ENCODE results near the gene CHKB.
A peak's percentile ranks its signal among the peaks of the same experiment; 100 is the strongest.

CHKB gene

DNA sequence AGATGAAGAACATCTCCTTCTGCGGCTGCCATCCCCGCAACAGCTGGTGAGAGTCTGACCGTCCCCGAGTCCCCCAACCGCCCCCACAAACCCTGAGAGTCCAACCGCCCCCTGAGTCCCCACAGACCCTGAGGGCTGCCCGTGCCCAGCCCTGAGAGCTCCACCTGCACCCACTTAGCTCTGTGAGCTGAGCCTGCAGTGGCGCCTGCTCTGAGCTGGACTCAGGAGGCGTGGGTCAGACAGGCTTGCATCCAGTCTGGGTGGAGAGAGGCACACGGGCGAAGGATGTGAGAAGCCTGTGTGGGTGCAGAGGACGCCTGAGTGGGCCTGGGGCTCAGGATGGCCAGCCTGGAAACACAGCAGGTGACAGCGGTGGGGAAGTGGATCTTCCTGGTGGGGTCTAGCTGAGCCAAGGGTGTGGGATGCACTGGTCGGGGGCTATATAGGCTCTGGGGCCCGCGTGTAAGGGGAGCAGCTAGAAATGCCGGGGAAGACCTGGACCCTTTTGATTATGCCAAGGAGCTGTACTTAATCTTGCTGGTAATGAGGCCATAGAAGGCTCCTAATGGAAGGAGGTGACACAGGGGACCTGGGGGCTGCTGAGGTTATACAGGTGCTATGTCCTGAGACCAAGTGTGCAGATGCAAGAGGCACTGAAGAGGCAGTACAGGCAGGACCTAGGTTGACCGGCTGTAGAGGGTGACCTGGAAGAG, 24.5 kb upstream of the CHKB start:
- Histone ChIP-seq H3K27ac (ENCODE audit: extremely low read depth, low read depth, low read length) (no peak overlapping the region), H3K9me3 (ENCODE audit: control insufficient read depth, insufficient read depth, low read depth, low read length) (no peaks in the 10 kb centered on the region), H3K4me3 (ENCODE audit: low read depth, low read length) (no peak overlapping the region), H3K36me3 (ENCODE audit: control insufficient read depth in 2 of 2, insufficient read depth in 1 of 2, low read length in 2 of 2) (peaks cover 0 to 76% of the 10 kb centered on the region in 2 experiments; a peak in 1 of 3 replicates), H3K4me1 (ENCODE audit: control insufficient read depth, insufficient read depth, low read length) (no peaks in the 10 kb centered on the region)
- ChIA-PET POLR2A (no interaction called here), CTCF (interaction anchor here (0.6 to 1.9 kb wide), 5 partner anchors 14 to 176 kb away, joined by 3 to 5 read pairs (median 3); partner anchors contain the start of genes KLHDC7B and SYCE3)
- TF ChIP-seq ZNF302 (tag by site-specific recombination; IDR thresholded peaks at IDR 0.05; ENCODE audit: low read depth) = no peak
- TF ChIP-seq ZNF174 (tag by site-specific recombination; IDR thresholded peaks at IDR 0.05) = no peak
- TF ChIP-seq EGR2 (tag by site-specific recombination; IDR thresholded peaks at IDR 0.05; ENCODE audit: low read depth) = 0 out of 2 replicates have a peak, but pooled peaks have one; percentile 24
- TF ChIP-seq ZNF585B (tag by site-specific recombination; IDR thresholded peaks at IDR 0.05) = no peak

DNA sequence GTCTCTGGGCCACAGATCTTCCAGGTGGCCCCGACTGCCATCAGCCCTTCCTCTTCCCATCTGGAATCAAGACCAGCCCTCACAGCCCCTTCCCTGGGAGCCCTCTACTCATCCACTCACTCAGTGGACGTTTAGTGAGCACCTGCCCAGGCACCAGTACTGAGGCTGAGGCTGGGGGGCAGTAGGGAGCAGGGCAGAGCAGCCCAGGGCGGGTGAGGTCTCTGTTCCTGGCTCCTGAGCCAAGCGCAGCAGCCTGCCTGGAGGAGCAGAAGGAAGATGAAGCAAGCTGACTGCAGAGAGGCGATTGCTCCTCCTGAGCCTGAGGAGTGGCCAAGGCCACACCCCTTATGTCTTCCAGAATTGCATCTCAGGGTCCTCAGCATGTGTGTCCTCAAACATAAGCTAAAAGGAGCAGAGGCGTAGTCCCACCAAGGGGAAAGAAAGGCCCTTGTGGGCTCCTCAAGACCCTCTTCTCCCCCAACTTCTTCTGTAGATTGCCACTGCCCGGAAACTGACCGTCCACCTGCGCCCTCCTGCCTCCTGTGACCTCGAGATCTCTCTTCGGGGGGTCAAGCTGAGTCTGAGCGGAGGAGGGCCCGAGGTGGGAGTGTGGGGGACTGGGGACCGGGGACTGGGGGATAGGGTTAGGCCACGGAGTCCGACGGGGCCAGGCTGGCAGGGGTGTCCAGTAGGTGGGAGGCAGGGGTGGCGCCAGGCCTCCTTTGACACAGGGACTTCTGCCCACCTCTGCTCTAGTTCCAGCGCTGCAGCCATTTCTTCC, 23.7 kb upstream of the CHKB start:
- CTCF ChIA-PET = interaction anchor here (0.6 to 1.9 kb wide), 5 partner anchors 13 to 175 kb away, joined by 3 to 5 read pairs (median 4); partner anchors contain the start of gene SYCE3
- Histone ChIP-seq H3K36me3 (ENCODE audit: control insufficient read depth in 2 of 2, insufficient read depth in 1 of 2, low read length in 2 of 2) (peaks cover 0 to 77% of the 10 kb centered on the region in 2 experiments; a peak in 1 of 3 replicates), H3K27ac (ENCODE audit: extremely low read depth, low read depth, low read length) (no peak overlapping the region), H3K4me3 (ENCODE audit: low read depth, low read length) (no peak overlapping the region), H3K9me3 (ENCODE audit: control insufficient read depth, insufficient read depth, low read depth, low read length) (no peaks in the 10 kb centered on the region), H3K4me1 (ENCODE audit: control insufficient read depth, insufficient read depth, low read length) (no peaks in the 10 kb centered on the region)
- TF ChIP-seq ZNF747 (tag by site-specific recombination; IDR thresholded peaks at IDR 0.05) (no peak), ZNF791 (tag by site-specific recombination; IDR thresholded peaks at IDR 0.05) (no peak)
- POLR2A ChIA-PET = no interaction called here

- H3K27ac ChIP-seq (ENCODE audit: extremely low read depth, low read depth, low read length) = no peak overlapping the region
- 0 out of 2 replicates have a peak, but pooled peaks have one; percentile 28 for TF ChIP-seq HIC1 (tag by site-specific recombination; IDR thresholded peaks at IDR 0.05)
- no peak for TF ChIP-seq ZNF140 (tag by site-specific recombination; IDR thresholded peaks at IDR 0.05)
- H3K4me1 ChIP-seq (ENCODE audit: control insufficient read depth, insufficient read depth, low read length) = 0 out of 2 replicates have a peak, but pooled peaks cover 3% of the 10 kb centered on the region
- H3K36me3 ChIP-seq (ENCODE audit: control insufficient read depth in 2 of 2, insufficient read depth in 1 of 2, low read length in 2 of 2) = peaks cover 0 to 75% of the 10 kb centered on the region in 2 experiments; a peak in 1 of 3 replicates
- ChIA-PET POLR2A (no interaction called here), CTCF (interaction anchor here (0.6 to 1.9 kb wide), 2 partner anchors 43 to 161 kb away, joined by 3 to 5 read pairs; partner anchors contain the start of gene SYCE3)
- H3K4me3 ChIP-seq (ENCODE audit: low read depth, low read length) = no peak overlapping the region
- H3K9me3 ChIP-seq (ENCODE audit: control insufficient read depth, insufficient read depth, low read depth, low read length) = no peaks in the 10 kb centered on the region
Measured at GRCh38 chr22:50605613-50606074, 23.0 kb upstream of the CHKB start.

DNA sequence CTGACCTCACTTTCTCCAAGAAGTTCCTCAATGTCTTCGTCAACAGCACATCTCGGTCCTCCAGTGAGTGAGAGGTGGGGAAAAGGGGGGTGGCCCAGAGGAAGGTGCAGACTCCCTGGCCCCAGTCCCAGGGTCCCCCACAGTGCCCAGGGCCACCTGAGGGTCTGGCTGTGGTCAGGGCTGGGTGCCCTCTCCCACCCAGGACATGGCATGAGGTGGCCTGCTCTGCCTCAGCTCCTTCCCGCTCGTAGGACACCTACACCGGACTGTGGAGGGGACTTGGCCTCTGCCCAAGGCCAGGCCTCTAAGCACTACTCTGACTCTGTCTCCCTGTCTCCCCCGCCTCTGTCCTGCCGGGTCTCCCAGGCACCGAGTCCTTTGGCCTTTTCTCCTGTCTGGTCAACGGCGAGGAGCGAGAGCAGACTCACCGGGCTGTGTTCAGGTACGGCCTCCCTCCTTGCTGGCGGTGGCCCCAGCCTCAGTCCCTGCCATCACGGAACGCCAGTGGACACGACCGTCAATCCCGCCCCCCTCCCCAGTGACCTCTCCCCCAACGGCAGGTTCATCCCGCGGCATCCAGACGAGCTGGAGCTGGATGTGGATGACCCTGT, 22.5 kb upstream of the CHKB start:
- H3K4me1 ChIP-seq (ENCODE audit: control insufficient read depth, insufficient read depth, low read length) = 0 out of 2 replicates have a peak, but pooled peaks cover 3% of the 10 kb centered on the region
- H3K27ac ChIP-seq (ENCODE audit: extremely low read depth, low read depth, low read length) = no peak overlapping the region
- CTCF ChIA-PET = interaction anchor here (0.6 kb wide), 1 partner anchor 160 kb away, joined by 3 read pairs; no protein-coding TSS in a partner anchor
- POLR2A ChIA-PET = no interaction called here
- no peak overlapping the region for H3K4me3 ChIP-seq (ENCODE audit: low read depth, low read length)
- H3K36me3 ChIP-seq (ENCODE audit: control insufficient read depth in 2 of 2, insufficient read depth in 1 of 2, low read length in 2 of 2) = peaks cover 0 to 69% of the 10 kb centered on the region in 2 experiments; a peak in 1 of 3 replicates
- H3K9me3 ChIP-seq (ENCODE audit: control insufficient read depth, insufficient read depth, low read depth, low read length) = no peaks in the 10 kb centered on the region
- TF ChIP-seq ZNF175 (tag by site-specific recombination; IDR thresholded peaks at IDR 0.05) (no peak), WT1 (tag by site-specific recombination; IDR thresholded peaks at IDR 0.05) (no peak), TCF7L2 (IDR thresholded peaks at IDR 0.05; ENCODE audit: borderline replicate concordance, low read depth, low read length) (no peak), KLF10 (tag by site-specific recombination; IDR thresholded peaks at IDR 0.05) (no peak), HOXC10 (CRISPR knock-in tag; IDR thresholded peaks at IDR 0.05) (no peak), ZNF112 (tag by site-specific recombination; IDR thresholded peaks at IDR 0.05) (no peak), ZBTB7A (tag by site-specific recombination; IDR thresholded peaks at IDR 0.05; ENCODE audit: low read depth) (no peak), ZNF707 (tag by site-specific recombination; IDR thresholded peaks at IDR 0.05) (no peak), ZNF114 (tag by site-specific recombination; IDR thresholded peaks at IDR 0.05) (no peak), PRDM6 (tag by site-specific recombination; IDR thresholded peaks at IDR 0.05) (no peak), ZNF670 (tag by site-specific recombination; IDR thresholded peaks at IDR 0.05; ENCODE audit: low read depth) (no peak), ZNF132 (tag by site-specific recombination; IDR thresholded peaks at IDR 0.05; ENCODE audit: borderline replicate concordance) (no peak), SCRT1 (tag by site-specific recombination; IDR thresholded peaks at IDR 0.05; ENCODE audit: borderline replicate concordance) (no peak)
- TF ChIP-seq, protein P1, sequence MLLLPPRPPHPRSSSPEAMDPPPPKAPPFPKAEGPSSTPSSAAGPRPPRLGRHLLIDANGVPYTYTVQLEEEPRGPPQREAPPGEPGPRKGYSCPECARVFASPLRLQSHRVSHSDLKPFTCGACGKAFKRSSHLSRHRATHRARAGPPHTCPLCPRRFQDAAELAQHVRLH (tag by site-specific recombination; IDR thresholded peaks at IDR 0.05) = no peak
